Measurements from ENCODE around the gene RAPGEF6.
A peak's percentile ranks its signal among the peaks of the same experiment; 100 is the strongest.
"Not testable (repeated sequence)": the region's sequence is repeated elsewhere in the genome, so short reads cannot be mapped to it uniquely, and the experiment has no call there.

Gene RAPGEF6

GRCh38 chr5:131423056-131423455 lies 212.0 kb downstream of the RAPGEF6 start:
- DNase-seq (ENCODE audit: low spot score), result peak; percentile 37

- DNase-seq (ENCODE audit: low spot score), result no peak
Observed at GRCh38 chr5:131419877-131420276, 215.2 kb downstream of the RAPGEF6 start.

GRCh38 chr5:131418846-131419245 lies 216.2 kb downstream of the RAPGEF6 start:
- no peak for DNase-seq (ENCODE audit: low spot score)

GRCh38 chr5:131417240-131417869 lies 217.7 kb downstream of the RAPGEF6 start:
- peak; percentile 77 for DNase-seq (ENCODE audit: low spot score)

- DNase-seq (ENCODE audit: low spot score), result no peak
Observed at GRCh38 chr5:131416729-131417128, 218.3 kb downstream of the RAPGEF6 start.

GRCh38 chr5:131413605-131414559 lies 221.1 kb downstream of the RAPGEF6 start:
- no peak for DNase-seq (ENCODE audit: low spot score)

GRCh38 chr5:131406975-131407638 lies 227.9 kb downstream of the RAPGEF6 start:
- DNase-seq (ENCODE audit: low spot score), result no peak

GRCh38 chr5:131406076-131406475 lies 229.0 kb downstream of the RAPGEF6 start:
- no peak for DNase-seq (ENCODE audit: low spot score)

GRCh38 chr5:131405674-131406073 lies 229.4 kb downstream of the RAPGEF6 start:
- no peak for DNase-seq (ENCODE audit: low spot score)

GRCh38 chr5:131400585-131400984 lies 234.4 kb downstream of the RAPGEF6 start:
- DNase-seq (ENCODE audit: low spot score), result no peak

- DNase-seq (ENCODE audit: low spot score), result not testable (repeated sequence)
Observed at GRCh38 chr5:131399007-131399406, 236.0 kb downstream of the RAPGEF6 start.

- DNase-seq (ENCODE audit: low spot score), result no peak
Observed at GRCh38 chr5:131396630-131397273, 238.3 kb downstream of the RAPGEF6 start.

GRCh38 chr5:131396015-131396414 lies 239.0 kb downstream of the RAPGEF6 start:
- no peak for DNase-seq (ENCODE audit: low spot score)

GRCh38 chr5:131394128-131394527 lies 240.9 kb downstream of the RAPGEF6 start:
- DNase-seq (ENCODE audit: low spot score), result no peak

GRCh38 chr5:131393498-131393968 lies 241.5 kb downstream of the RAPGEF6 start:
- peak; percentile 80 for DNase-seq (ENCODE audit: low spot score)

- no peak for DNase-seq (ENCODE audit: low spot score)
Observed at GRCh38 chr5:131392466-131393095, 242.4 kb downstream of the RAPGEF6 start.

GRCh38 chr5:131389869-131390265 lies 245.2 kb downstream of the RAPGEF6 start:
- no peak for DNase-seq (ENCODE audit: low spot score)

- no peak for DNase-seq (ENCODE audit: low spot score)
Observed at GRCh38 chr5:131389096-131389868, 245.7 kb downstream of the RAPGEF6 start.

- no peak for DNase-seq (ENCODE audit: low spot score)
Observed at GRCh38 chr5:131387255-131387654, 247.8 kb downstream of the RAPGEF6 start.

- DNase-seq (ENCODE audit: low spot score), result no peak
Observed at GRCh38 chr5:131386779-131387178, 248.2 kb downstream of the RAPGEF6 start.

- DNase-seq (ENCODE audit: low spot score), result no peak
Observed at GRCh38 chr5:131386124-131386523, 248.9 kb downstream of the RAPGEF6 start.

Data from globus pallidus (tissue), 1 donor.